HG02571 (cell line): ENCODE data around the gene TRAPPC4.
"Not testable (repeated sequence)": the region's sequence is repeated elsewhere in the genome, so short reads cannot be mapped to it uniquely, and the experiment has no call there.

ENCODE experiments used
- ATAC-seq: cut with Tn5 transposase; IDR thresholded peaks from one replicate; pipeline ENCODE4 v1.9.1; 2021; ENCODE audit warnings: mild to moderate bottlenecking, moderate library complexity; ENCODE audit not compliant: unreplicated experiment

The TRAPPC4 gene

DNA sequence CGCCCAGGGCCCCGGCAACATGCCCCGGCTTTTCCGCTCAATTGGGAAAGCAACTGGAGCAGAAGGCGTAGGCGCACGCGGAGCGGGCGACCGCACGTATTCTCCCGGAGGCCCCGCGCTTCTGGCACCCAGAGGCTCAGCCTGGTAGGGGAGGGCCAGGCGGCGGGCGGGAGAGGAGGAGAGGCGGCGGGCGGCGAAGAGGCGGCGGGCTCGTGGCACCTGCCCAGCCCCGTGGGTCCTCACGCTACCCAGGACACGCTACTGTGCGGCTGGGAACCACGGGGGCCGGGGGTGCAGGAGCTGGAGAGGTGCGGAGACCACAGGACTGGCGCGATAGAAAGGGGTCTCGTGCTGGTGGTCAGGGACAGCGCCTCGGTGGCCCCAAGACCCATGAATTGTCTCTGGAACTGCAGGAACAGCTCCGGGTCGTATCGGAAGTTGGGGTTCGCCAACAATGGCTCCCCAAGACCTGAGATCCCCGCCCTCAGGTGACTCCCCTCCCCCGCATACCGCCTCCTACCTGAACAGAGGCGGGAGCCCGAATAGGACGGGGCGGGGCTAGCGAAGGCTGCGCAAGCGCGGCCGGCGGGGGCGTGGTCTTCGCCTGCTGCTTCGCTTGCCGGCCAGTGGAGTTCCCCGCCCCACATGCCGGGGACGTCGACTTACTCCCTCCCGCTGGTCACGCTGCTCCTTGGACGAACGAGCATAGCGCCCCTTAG lies 11.9 kb downstream of the TRAPPC4 start, which contains the start of gene SLC37A4:
Gene SLC37A4 (minus strand): TSS at position 549 of the 719 bp plus-strand sequence.
- peak; percentile 83 for ATAC-seq

DNA sequence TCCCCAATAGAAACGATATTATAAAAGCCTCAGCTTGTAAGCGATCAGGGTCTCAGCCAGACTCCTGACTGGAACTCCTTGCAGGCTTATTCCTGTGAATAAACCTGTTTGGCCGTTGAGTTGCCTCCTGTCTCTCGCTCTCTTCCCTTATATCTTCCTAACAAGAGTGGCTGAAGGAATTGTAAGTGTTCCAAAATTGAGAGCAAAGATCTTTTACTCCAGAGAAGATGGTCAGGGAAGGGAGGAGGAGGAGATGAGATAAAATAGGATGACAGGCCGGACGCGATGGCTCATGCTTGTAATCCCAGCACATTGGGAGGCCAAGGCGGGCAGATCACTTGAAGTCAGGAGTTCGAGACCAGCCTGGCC lies 13.3 kb downstream of the TRAPPC4 start:
- ATAC-seq = no peak

DNA sequence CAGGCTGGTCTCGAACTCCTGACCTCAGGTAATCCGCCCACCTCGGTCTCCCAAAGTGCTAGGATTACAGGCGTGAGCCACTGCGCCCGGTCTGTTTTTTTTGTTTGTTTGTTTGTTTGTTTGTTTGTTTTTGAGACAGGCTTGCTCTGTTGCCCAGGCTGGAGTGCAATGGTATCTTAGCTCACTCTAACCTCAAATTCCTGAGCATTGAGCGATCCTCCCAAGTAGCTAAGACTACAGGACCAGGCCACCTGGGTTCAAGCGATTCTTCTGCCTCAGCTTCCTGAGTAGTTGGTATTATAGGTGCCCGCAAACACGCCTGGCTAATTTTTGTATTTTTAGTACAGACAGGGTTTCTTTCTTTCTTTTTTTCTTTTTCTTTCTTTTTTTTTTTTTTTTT lies 14.9 kb downstream of the TRAPPC4 start:
- ATAC-seq = not testable (repeated sequence)

DNA sequence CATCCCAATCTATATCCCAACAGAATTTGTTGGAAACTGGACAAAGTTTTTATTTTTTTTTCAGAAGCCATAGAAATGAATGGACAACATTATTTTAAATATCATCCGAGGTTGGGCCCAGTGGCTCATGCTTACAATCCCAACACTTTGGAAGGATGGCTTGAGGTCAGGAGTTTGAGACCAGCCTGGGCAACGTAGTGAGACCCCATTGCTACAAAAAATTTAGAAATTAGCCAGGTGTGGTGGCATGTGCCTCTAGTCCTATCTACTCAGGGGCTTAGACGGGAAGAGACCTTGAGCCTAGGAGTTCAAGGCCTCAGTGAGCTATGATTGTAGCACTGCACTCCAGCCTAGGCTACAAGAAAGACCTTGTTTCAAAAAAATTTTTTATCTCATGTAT lies 16.2 kb downstream of the TRAPPC4 start:
- no peak for ATAC-seq

DNA sequence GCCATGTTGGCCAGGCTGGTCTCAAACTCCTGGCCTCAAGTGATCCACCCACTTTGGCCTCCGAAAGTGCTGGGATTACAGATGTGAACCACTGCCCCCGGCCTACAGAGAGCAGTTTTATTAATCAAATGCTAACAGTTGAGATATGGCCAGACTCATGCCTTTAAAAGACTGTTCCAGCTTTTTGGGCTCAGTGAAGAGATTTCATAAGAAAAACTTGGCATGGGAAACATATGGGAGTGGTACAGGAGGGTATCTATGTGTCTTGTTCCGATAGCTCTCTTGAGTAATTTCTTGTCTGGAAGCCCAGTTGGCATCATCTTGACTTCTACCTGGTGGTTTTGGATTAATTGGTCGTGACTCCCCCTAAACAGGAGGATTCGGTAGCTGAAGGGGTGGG lies 20.3 kb downstream of the TRAPPC4 start:
- no peak for ATAC-seq

DNA sequence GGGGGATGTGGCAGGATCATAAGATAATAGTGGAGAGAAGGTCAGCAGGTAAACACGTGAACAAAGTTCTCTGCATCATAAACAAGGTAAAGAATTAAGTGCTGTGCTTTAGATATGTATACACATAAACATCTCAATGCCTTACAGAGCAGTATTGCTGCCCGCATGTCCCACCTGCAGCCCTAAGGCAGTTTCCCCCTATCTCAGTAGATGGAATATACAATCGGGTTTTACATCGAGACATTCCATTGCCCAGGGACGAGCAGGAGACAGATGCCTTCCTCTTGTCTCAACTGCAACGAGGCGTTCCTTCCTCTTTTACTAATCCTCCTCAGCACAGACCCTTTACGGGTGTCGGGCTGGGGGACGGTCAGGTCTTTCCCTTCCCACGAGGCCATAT lies 20.9 kb downstream of the TRAPPC4 start:
- not testable (repeated sequence) for ATAC-seq

DNA sequence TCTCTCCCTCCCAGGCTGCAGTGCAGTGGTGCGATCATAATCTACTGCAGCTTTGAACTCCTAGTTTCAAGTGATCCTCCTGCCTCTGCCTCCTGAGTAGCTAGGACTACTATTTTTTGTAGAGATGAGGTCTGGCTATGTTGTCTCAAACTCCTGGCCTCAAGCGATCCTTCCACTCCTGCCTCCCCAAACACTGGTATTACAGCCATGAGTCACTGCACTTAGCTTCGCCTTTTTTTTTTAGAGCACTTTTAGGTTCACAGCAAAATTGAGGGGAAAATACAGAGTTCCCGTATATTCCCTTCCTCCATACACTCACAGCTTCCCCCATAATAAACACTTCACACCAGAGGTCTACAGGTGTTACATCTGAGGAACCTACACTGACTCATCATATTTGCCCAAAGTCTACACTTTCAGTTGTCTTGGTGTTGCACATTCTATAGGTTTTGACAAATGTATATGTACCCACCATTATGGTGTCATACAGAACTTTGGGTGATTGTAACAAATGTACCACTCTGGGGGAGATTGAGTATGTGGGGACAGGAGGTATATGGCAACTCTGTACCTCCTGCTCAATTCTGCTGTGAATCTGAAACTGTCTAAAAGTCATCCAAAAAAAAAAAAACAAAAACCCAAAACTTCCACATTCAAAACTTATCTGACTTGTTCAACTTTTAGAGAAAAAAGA lies 23.4 kb downstream of the TRAPPC4 start:
- ATAC-seq = no peak

DNA sequence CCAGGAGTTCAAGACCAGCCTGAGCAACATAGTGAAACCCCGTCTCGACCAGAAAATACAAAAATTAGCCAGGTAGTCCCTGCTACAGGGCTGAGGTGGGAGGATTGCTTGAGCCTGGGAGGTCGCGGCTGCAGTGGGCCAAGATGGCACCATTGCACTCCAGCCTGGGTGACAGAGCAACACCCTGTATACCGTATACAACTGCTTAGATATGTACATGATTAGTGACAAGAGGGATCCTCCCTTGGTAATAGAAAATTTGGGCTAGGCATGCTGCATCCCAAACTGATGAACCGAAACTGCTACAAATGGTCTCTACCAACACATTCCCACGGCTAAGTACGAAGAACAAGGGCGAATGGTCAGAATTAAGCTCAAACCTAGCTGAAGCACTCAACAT lies 24.4 kb downstream of the TRAPPC4 start:
- no peak for ATAC-seq

DNA sequence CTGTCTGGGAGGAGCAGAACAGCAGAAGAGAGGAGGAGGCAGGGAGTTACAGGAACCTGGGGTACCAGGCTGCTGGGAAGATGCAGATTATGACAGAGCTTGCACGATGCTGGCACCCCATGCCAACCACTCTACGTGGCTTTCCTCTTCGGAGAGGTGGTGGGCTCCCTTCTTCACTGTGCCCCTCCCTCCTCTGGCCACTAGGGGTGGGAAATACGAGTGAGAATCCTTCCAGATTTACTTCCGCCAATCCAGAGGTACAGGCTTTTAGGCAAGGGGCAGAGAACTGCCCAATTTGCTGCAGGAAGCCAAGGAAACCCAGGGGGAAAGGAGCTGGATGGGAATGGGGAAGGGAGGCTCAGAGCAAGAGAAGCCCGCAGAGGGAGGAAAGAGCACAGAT lies 26.1 kb downstream of the TRAPPC4 start:
- no peak for ATAC-seq

DNA sequence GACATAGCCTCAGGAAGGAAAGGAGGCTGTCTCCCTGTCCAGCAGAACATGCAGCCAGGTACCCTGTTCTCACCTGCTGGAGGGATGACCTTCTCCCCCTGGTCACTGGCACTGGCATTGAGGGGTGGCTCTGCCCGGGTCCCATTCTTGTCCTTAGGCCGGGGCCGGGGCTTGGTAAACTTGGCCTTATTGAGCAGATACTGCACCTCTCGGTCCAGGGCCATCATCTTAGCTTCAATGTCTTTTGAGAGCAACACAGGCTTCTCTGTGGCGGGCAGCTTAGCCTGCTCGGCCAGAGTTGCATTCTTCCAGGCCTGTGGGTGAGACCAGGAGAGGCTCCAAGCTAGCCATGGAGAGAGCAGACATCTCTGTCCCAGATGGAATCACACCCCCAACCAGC lies 27.9 kb downstream of the TRAPPC4 start:
- ATAC-seq = no peak

DNA sequence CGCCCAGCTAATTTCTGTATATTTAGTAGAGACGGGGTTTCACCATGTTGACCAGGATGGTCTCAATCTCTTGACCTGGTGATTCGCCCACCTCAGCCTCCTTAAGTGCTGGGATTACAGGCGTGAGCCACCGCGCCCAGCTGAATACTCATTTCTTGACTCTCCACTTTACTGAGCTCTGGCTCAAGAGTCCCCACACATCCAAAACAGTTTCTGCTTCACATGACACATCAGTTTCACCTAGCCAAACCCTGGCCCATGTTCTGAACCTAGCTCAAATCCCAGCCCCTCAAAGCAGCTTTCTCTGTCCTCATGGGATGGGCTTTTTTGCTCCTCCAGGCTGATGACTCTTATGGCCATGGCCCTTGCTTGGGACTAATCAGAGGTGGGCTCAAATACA lies 28.6 kb downstream of the TRAPPC4 start:
- ATAC-seq = no peak

DNA sequence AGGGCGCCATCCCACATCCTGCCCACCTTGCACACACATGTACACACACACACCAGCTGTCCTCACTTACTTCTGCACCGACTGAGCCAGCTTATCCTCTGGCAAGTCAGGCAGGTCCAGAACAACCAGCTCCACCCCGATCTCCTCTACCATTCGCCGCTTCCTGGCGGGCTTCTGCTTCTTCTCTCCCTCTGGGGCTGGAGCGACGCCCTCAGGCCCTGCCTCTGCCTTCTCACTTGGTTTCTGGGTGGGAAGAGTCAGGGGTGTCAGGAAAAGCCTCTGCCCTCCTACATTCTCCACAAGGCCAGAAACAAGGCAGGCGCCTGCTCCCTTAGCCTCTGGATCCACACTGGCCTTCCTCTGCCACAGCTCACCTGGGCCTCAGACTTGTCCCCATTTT lies 30.1 kb downstream of the TRAPPC4 start:
- no peak for ATAC-seq

DNA sequence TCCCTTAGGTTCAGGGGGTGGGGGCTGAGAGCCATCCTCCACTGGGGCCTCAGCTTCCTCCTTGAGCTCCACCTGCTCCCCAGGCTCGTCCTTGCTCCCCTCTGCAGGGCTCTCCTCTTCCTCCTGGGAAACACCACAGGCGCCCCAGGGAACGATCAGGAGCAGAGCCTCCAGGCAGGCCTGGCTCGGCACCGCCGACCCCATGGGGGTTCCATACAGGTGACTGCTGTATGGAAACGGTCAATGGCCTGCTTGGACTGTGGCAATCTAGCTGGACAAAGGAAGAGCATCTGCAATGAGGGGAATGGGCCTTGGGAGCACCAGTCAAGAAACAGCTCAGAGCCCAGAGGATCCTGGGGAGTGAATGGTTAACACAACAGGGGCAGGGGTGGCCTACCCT lies 30.5 kb downstream of the TRAPPC4 start:
- ATAC-seq = no peak

DNA sequence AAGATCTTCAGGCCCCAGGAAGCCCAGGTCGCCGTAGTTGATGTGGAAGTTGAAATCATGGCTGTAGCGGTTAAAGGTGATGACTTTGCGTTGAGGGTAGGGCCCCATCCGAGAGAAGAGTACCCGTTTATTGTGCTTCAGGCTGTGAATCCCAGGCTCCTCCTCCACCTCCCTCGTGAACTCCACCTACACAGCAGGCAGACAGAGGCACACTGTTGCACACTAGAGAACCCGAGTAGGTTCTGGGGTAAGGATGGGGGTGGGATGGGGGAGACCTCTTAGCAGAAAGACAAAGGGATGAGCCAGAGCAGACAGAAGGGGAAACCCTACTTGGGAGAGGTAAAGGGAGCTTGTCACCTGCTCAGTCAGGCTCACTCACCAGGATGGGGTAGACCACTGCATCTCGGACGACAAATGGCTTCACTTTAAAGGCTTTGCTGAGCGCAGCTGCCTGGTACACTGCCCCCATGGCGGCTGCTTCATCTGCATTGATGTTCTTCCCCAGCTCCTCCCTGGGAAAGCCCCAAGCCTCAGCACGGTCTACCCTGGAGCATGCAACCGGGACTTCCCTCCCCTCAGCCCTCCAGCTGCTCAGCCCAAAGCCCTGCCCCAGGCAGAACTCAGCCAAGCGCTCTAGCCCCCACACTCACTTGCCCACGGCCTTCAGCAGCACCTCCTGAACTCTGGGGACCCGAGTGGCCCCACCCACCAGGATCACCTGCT lies 33.0 kb downstream of the TRAPPC4 start:
- peak; percentile 49 for ATAC-seq

DNA sequence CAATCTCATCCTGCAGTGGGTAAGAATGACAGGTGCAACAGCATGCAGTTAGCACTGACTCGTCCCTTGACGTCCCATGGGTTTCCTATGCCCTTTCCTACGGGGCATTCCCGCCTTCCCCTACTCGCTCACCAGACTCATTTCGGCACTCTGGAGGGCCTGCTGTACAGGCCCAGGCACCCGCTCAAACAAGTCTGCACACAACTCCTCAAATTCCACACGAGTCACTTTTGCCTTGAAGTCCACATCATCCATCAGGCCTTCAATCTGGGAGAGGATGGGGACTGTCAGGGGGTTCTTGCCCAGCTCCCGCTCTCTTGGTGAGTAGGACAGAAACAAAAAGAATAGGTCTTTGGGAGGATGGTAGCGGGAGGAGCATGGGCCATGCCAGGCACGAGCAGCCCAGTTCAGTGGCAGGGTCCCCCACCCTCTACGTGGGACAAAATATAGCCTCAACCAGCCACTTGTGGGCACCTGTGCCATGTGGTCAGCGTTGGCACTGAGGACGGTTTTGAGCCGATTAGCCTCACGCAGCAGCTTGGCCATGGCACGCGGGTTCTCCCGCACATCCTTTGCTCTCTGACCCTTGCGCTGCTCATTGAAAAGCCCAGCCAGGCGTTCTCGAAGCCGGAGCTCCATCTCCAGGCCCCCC lies 33.7 kb downstream of the TRAPPC4 start:
- peak; percentile 10 for ATAC-seq

DNA sequence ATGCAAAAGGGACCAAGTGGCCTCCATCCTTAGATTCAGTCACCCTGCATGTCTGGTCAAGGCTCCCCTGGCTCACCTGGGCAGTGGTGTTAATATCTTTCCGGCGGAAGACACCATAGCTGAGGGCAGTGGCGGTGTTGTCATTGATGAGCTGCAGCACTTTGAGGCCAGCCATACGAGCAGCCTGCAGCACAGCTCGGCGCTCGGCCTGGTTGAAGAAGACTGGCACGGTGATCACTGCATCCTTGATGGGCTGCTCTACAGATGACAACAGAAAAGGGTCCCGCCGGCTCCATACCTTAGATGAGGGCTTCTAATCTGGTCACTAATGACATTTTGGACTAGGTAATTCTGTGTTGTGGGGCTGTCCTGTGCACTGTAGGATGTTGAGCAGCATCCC lies 35.9 kb downstream of the TRAPPC4 start:
- no peak for ATAC-seq

DNA sequence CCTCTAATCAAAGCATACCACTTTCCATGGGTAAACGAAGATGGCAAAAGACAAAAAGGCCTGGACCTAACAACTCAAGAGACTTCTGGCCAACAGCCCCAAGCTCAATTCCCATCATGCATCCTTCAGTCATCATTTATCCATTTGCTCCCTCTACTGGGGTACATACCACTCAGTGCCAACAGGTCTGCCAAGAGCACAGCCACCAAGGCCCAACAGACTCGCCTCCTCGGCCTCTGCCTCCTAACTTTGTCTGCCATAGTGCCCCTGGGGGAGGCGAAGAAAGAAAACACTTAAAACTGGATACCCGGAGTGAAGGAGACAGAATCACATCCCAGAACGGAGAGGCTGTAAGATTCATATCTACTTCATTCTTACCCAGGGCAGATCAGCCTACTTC lies 37.3 kb downstream of the TRAPPC4 start:
- ATAC-seq = no peak

DNA sequence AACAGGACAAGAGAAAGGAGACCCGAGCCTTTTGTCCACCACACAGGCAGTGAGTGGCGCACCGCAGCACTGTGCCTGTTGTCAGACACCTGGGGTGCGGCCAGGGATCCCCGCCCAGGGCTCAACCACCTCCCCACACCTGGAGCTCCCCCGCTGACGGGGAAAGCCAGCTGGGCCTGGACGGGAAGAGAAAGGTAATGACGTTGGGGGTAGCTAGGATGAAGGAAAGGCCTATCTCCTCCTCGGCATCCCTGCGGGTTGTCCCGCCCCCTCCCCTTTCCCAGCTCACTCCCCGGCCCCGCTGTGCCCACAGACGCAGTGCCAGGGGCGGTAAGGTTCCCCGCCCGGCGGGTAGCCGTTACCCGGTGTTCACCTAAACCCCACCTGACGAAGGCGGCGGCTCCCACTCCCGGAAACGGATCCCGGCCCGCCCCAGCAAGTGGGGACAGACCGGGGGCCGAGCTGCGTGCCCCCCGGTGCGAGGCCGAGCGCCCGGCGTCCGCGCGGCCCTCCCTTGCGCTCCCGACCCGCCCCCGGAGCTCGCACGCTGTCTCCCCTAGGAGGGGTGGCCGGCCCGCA lies 37.9 kb downstream of the TRAPPC4 start:
- peak; percentile 1 for ATAC-seq

DNA sequence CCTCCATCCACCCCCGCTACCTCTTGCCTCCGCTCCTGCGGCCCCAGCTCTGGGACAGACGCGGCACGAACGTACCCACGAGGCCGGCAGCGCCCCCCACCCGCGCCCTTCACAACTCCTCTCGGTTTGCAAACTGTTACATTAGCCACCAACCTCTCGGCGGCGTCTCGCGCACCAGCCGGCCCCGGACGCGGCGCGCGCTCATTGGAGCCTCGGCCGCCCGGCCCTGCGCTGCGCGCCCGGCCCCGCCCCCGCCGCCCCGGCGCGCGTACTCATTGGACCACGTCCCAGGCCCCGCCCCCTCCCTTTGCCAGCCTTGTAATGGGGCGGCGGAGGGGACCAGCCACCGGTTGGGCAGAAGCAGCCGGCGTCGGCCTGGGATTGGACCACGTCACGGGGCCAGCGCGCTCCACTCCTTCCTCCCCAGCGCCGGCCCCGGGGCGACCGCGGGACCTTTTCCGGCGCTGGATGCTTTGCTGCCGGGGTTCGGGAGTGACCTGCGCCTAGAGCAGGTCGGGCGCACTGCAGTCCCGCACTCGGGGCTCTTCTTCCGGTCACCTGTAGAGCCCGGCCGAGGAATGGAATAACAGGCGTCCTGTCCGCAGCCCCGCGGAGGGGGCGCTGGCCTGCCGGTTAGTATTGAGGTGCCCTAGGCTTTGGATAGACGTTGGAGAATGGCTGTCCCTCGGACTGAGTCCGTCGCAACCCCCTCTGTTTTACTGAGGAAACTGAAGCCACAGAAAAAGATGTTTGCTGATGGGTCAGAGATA lies 38.6 kb downstream of the TRAPPC4 start, which contains the start of gene HYOU1:
Gene HYOU1 (minus strand): TSS at position 206 of the 770 bp plus-strand sequence. CDS start 1,045 bp downstream, outside the sequence.
- ATAC-seq = peak; percentile 93

DNA sequence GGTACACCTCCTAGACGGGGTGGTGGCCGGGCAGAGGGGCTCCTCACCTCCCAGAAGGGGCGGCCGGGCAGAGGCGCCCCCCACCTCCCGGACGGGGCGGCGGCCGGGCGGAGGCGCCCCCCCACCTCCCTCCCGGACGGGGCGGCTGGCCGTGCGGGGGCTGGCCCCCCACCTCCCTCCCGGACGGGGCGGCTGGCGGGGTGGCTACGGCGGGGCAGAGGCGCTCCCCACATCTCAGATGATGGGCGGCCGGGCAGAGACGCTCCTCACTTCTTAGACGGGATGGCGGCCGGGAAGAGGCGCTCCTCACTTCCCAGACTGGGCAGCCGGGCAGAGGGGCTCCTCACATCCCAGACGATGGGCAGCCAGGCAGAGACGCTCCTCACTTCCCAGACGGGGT lies 40.6 kb downstream of the TRAPPC4 start:
- not testable (repeated sequence) for ATAC-seq
